RKO (cell line): ENCODE data around the gene GRM8.

Experiments used
- DNase-seq: peaks from one replicate; pipeline ENCODE4 v3.0.0-alpha.2; 2016; ENCODE audit warnings: low spot score

GRM8 gene

GRCh38 chr7:127146746-127147536, 105.8 kb downstream of the GRM8 start:
- no peak for DNase-seq

- no peak for DNase-seq
Observed at GRCh38 chr7:127137146-127137545, 115.6 kb downstream of the GRM8 start.

- DNase-seq: no peak
Observed at GRCh38 chr7:127135871-127136485, 116.8 kb downstream of the GRM8 start.

- no peak for DNase-seq
Observed at GRCh38 chr7:127123220-127123619, 129.5 kb downstream of the GRM8 start.

- no peak for DNase-seq
Observed at GRCh38 chr7:127119517-127119916, 133.2 kb downstream of the GRM8 start.

- no peak for DNase-seq
Observed at GRCh38 chr7:127114742-127115265, 137.9 kb downstream of the GRM8 start.

GRCh38 chr7:127107601-127108007, 145.1 kb downstream of the GRM8 start:
- DNase-seq: peak; percentile 85

- no peak for DNase-seq
Observed at GRCh38 chr7:127093340-127093739, 159.4 kb downstream of the GRM8 start.

- DNase-seq: no peak
Observed at GRCh38 chr7:127091620-127092019, 161.1 kb downstream of the GRM8 start.

- no peak for DNase-seq
Observed at GRCh38 chr7:127089146-127089545, 163.6 kb downstream of the GRM8 start.

GRCh38 chr7:127081539-127081938, 171.2 kb downstream of the GRM8 start:
- DNase-seq: no peak

GRCh38 chr7:127080576-127080975, 172.2 kb downstream of the GRM8 start:
- DNase-seq: no peak

- DNase-seq: peak; percentile 32
Observed at GRCh38 chr7:127066974-127067373, 185.8 kb downstream of the GRM8 start.

GRCh38 chr7:127059475-127059874, 193.3 kb downstream of the GRM8 start:
- DNase-seq: no peak

- DNase-seq: no peak
Observed at GRCh38 chr7:127057918-127058317, 194.8 kb downstream of the GRM8 start.

GRCh38 chr7:127056202-127056601, 196.5 kb downstream of the GRM8 start:
- DNase-seq: no peak

- DNase-seq: peak; percentile 30
Observed at GRCh38 chr7:127047521-127047920, 205.2 kb downstream of the GRM8 start.

- DNase-seq: no peak
Observed at GRCh38 chr7:127041689-127042452, 210.9 kb downstream of the GRM8 start.

GRCh38 chr7:127040042-127040441, 212.7 kb downstream of the GRM8 start:
- no peak for DNase-seq

GRCh38 chr7:127039541-127039940, 213.2 kb downstream of the GRM8 start:
- no peak for DNase-seq

- DNase-seq: no peak
Observed at GRCh38 chr7:127035203-127035849, 217.4 kb downstream of the GRM8 start.

GRCh38 chr7:127034186-127034806, 218.4 kb downstream of the GRM8 start:
- no peak for DNase-seq
